ENCODE data around the gene LILRB4.
"Not testable (repeated sequence)": the region's sequence is repeated elsewhere in the genome, so short reads cannot be mapped to it uniquely, and the experiment has no call there.

The LILRB4 gene

GRCh38 chr19:54648129-54648528 is 14.7 kb upstream of the LILRB4 start:
- no peak for DNase-seq (ENCODE audit: low spot score)

GRCh38 chr19:54650108-54650655 is 12.6 kb upstream of the LILRB4 start:
- DNase-seq (ENCODE audit: low spot score) = no peak

- no peak for DNase-seq (ENCODE audit: low spot score)
These were observed 9.5 kb upstream of the LILRB4 start for GRCh38 chr19:54653181-54653809.

- no peak for DNase-seq (ENCODE audit: low spot score)
These were observed 8.1 kb upstream of the LILRB4 start for GRCh38 chr19:54654447-54655321.

GRCh38 chr19:54659300-54659699 is 3.5 kb upstream of the LILRB4 start:
- no peak for DNase-seq (ENCODE audit: low spot score)

- no peak for DNase-seq (ENCODE audit: low spot score)
These were observed 2.5 kb upstream of the LILRB4 start for GRCh38 chr19:54660306-54660705.

GRCh38 chr19:54660964-54661363 is 1.8 kb upstream of the LILRB4 start:
- no peak for DNase-seq (ENCODE audit: low spot score)

- DNase-seq (ENCODE audit: low spot score) = no peak
These were observed 821 bp upstream of the LILRB4 start for GRCh38 chr19:54661846-54662481.

GRCh38 chr19:54665530-54665929 is 2.7 kb downstream of the LILRB4 start:
- DNase-seq (ENCODE audit: low spot score) = no peak

- DNase-seq (ENCODE audit: low spot score) = no peak
These were observed 4.4 kb downstream of the LILRB4 start for GRCh38 chr19:54667217-54667616.

- DNase-seq (ENCODE audit: low spot score) = no peak
These were observed 5.6 kb downstream of the LILRB4 start for GRCh38 chr19:54668353-54668752.

GRCh38 chr19:54670576-54671357 is 8.0 kb downstream of the LILRB4 start:
- DNase-seq (ENCODE audit: low spot score) = no peak

GRCh38 chr19:54673222-54673621 is 10.4 kb downstream of the LILRB4 start:
- no peak for DNase-seq (ENCODE audit: low spot score)

GRCh38 chr19:54674021-54674617 is 11.3 kb downstream of the LILRB4 start:
- DNase-seq (ENCODE audit: low spot score) = peak; percentile 13

- DNase-seq (ENCODE audit: low spot score) = peak; percentile 4
These were observed 13.5 kb downstream of the LILRB4 start for GRCh38 chr19:54676210-54676834.

GRCh38 chr19:54677217-54677616 is 14.4 kb downstream of the LILRB4 start:
- DNase-seq (ENCODE audit: low spot score) = no peak

- DNase-seq (ENCODE audit: low spot score) = not testable (repeated sequence)
These were observed 18.8 kb downstream of the LILRB4 start for GRCh38 chr19:54681596-54681995.

- no peak for DNase-seq (ENCODE audit: low spot score)
These were observed 19.6 kb downstream of the LILRB4 start for GRCh38 chr19:54682306-54682856.

GRCh38 chr19:54684527-54684926 is 21.7 kb downstream of the LILRB4 start:
- no peak for DNase-seq (ENCODE audit: low spot score)

GRCh38 chr19:54691582-54692297 is 29.0 kb downstream of the LILRB4 start:
- no peak for DNase-seq (ENCODE audit: low spot score)
